ENCODE results near the gene RYR2. TPM values are rescaled to one million over a fixed set of nuclear protein-coding genes. Genes with fewer than 3 reads are reported as not detected.

Gene RYR2
- total and polyA plus RNA-seq, 11 donors = 77.7 to 1,319 (median 805) TPM

DNA sequence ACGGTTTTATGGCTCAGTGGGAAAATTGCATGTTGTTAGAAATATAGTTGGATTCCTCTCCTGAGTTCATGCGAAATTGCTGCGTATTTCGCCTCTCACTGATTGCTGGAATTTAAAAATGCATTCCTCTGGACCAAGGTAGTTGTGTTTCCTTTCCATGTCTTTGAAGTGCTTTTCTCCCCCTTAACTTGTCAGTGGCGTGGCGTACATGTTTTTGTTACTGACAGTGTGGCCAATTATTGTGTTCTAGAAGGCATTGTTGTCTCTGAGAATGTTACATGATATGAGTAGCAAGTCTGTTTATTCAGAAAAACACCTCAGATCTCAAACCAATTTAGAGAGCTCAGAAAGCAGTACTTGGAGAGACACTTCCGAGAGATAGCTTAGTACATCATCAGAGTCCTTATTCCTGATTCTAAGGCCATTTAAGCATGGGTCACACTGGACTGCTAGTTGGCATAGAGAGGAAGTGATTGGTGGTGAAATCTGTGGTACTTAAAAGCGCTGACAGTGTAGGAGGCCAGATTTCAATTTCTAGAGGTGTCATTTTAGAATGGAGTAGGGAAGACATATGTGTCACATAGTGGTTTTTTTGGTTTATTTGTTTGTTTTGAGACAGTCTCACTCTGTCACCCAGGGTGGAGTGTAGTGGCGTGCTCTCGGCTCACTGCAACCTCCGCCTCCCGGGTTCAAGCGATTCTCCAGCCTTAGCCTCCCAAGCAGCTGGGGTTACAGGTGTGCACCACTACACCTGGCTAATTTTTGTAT lies 184.4 kb downstream of the RYR2 start:
- Histone ChIP-seq H3K9me3 (no peaks in the 10 kb centered on the region), H3K4me3 (no peak overlapping the region), H3K4me1 (peaks cover 0 to 85% (median 21%) of the 10 kb centered on the region in 12 donors), H3K27me3 (no peaks in the 10 kb centered on the region), H3K27ac (peak overlapping the region in 2 of 12 donors; percentile 16 to 38), H3K36me3 (peaks cover 0 to 4% (median 0%) of the 10 kb centered on the region in 9 donors)
- DNase-seq (no peak), ATAC-seq (peak in 3 of 4 donors; percentile 3 to 12 (median 5))
- TF ChIP-seq POLR2A (IDR thresholded peaks at IDR 0.05) = no peak
- TF ChIP-seq, protein P1, sequence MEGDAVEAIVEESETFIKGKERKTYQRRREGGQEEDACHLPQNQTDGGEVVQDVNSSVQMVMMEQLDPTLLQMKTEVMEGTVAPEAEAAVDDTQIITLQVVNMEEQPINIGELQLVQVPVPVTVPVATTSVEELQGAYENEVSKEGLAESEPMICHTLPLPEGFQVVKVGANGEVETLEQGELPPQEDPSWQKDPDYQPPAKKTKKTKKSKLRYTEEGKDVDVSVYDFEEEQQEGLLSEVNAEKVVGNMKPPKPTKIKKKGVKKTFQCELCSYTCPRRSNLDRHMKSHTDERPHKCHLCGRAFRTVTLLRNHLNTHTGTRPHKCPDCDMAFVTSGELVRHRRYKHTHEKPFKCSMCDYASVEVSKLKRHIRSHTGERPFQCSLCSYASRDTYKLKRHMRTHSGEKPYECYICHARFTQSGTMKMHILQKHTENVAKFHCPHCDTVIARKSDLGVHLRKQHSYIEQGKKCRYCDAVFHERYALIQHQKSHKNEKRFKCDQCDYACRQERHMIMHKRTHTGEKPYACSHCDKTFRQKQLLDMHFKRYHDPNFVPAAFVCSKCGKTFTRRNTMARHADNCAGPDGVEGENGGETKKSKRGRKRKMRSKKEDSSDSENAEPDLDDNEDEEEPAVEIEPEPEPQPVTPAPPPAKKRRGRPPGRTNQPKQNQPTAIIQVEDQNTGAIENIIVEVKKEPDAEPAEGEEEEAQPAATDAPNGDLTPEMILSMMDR (IDR thresholded peaks at IDR 0.05) = no peak
- intact Hi-C loops (cut with DNase I) = no loop called here
- 44 to 54% (median 49%) methylated on average over 13 of the region's 13 CpGs for WGBS, 4 donors

DNA sequence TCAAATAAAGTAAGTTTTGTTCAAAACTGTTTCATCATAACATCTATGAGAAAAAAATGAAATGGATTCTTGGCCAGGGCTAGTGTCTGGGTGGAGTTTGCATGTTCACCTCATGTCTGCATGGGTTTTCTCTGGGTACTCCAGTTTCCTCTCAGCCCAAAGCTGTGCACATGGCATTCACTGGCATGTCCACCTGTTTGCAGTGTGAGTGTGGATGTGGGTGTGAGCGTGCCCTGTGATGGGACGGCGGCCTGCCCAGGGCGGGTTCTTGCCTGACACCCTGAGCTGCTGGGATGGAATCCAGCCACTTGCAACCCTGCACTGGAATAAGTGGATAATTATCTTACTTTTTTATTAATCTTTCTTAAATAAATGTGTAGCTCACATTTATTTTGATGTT lies 185.5 kb downstream of the RYR2 start:
- intact Hi-C loops (cut with DNase I) = no loop called here
- no peaks in the 10 kb centered on the region for H3K9me3 ChIP-seq
- peaks cover 0 to 4% (median 0%) of the 10 kb centered on the region in 9 donors for H3K36me3 ChIP-seq
- 41 to 70% (median 49%) methylated on average over 4 of the region's 4 CpGs for WGBS, 4 donors
- H3K27me3 ChIP-seq = no peaks in the 10 kb centered on the region
- peak; percentile 42 to 61 (median 50) for ATAC-seq
- peaks cover 0 to 85% (median 16%) of the 10 kb centered on the region in 12 donors for H3K4me1 ChIP-seq
- TF ChIP-seq POLR2A (IDR thresholded peaks at IDR 0.05) = no peak
- TF ChIP-seq, protein P1 (IDR thresholded peaks at IDR 0.05) = no peak
- no peak overlapping the region for H3K27ac ChIP-seq
- peak in 1 of 5 donors; percentile 63 for DNase-seq
- H3K4me3 ChIP-seq = no peak overlapping the region

DNA sequence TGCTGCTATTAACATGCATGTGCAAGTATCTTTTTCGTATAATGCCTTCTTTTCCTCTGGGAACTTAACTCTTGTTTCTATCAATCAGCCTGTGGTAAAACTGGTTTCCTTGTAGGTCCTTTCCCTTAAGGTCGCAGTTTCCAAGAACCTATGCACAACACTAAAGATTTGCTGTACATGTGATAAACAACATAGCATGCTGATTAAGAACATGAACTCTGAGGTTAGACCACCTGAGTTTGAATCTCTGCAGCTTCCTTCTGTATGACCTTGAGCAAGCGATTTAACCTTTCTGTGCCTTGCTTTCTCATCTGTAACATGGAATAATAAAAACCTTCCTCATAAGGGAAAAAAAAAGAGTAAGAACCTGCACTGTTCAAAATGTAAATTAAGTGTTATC lies 186.4 kb downstream of the RYR2 start:
- H3K4me1 ChIP-seq = peaks cover 0 to 85% (median 16%) of the 10 kb centered on the region in 12 donors

DNA sequence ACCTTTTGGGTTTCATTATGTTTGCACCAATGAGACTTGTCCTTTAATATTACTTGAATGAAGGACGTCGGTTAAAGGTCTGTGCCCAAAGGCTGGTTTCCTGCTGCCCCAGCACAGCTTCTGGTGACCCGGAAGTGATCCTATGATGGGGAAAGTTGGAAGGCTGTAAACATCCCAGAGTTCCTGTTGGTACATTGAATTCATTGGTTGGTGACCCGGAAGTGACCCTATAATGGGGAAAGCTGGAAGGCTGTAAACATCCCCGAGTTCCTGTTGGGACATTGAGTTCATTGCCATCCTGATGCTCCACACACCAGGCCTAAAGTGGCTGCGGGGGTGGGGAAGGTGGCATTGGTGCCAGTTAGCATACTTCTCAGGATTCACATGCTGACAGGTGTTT lies 187.3 kb downstream of the RYR2 start:
- H3K27ac ChIP-seq = peak overlapping the region in 2 of 12 donors; percentile 17 to 18
- H3K27me3 ChIP-seq = no peaks in the 10 kb centered on the region
- intact Hi-C loops (cut with DNase I) = no loop called here
- no peaks in the 10 kb centered on the region for H3K36me3 ChIP-seq
- WGBS, 4 donors = 55 to 63% (median 58%) methylated on average over 6 of the region's 6 CpGs
- no peak overlapping the region for H3K4me3 ChIP-seq
- ATAC-seq (peak; percentile 5 to 15 (median 11)), DNase-seq (no peak)
- no peaks in the 10 kb centered on the region for H3K9me3 ChIP-seq
- TF ChIP-seq, protein P1 (IDR thresholded peaks at IDR 0.05) = no peak
- no peak for TF ChIP-seq POLR2A (IDR thresholded peaks at IDR 0.05)
- H3K4me1 ChIP-seq = peaks cover 0 to 85% (median 15%) of the 10 kb centered on the region in 12 donors

More for the DNA sequence above, 186.4 kb downstream of the RYR2 start:
- 64 to 70% (median 68%) methylated on average over 3 of the region's 3 CpGs for WGBS, 4 donors
- H3K36me3 ChIP-seq = no peaks in the 10 kb centered on the region
- DNase-seq (no peak), ATAC-seq (no peak)
- no peaks in the 10 kb centered on the region for H3K9me3 ChIP-seq
- H3K27me3 ChIP-seq = no peaks in the 10 kb centered on the region
- TF ChIP-seq, protein P1 (IDR thresholded peaks at IDR 0.05) = no peak
- no peak for TF ChIP-seq POLR2A (IDR thresholded peaks at IDR 0.05)
- intact Hi-C loops (cut with DNase I) = no loop called here
- H3K4me3 ChIP-seq = no peak overlapping the region
- H3K27ac ChIP-seq = no peak overlapping the region

Measured in heart left ventricle (tissue), 16 donors.